GM23338 (cell line): ENCODE results near the gene PTPRN2. TPM values are rescaled to one million over a fixed set of nuclear protein-coding genes. Genes with fewer than 3 reads are reported as not detected.

Experiments used
- ATAC-seq: fragments of 200-7000 bp; cut with Tn5 transposase; 3 replicates; pipeline ENCODE4 v1.9.1; 2020
- DNase-seq: peaks from one replicate; pipeline ENCODE4 v3.0.0-alpha.2; 2015; ENCODE audit warnings: low spot score
- H2AFZ ChIP-seq: fragments of 200-600 bp; sonication (generic); 2 replicates; pipeline ENCODE4 v1.8.0; 2016; ENCODE audit warnings: antibody characterized with exemption, mild to moderate bottlenecking, moderate library complexity
- H3F3A ChIP-seq: fragments of 200-600 bp; sonication (generic); replicated peaks from 2 replicates; pipeline ENCODE4 v1.8.0; 2017; ENCODE audit warnings: antibody characterized with exemption, mixed run types, low read depth
- H3K27ac ChIP-seq: fragments of 200-600 bp; sonication (generic); 2 replicates; pipeline ENCODE4 v1.6.1; 2016; ENCODE audit warnings: low read depth
- H3K27me3 ChIP-seq: fragments of 200-600 bp; sonication (generic); 2 replicates; pipeline ENCODE4 v1.8.0; 2016; ENCODE audit warnings: mild to moderate bottlenecking, mixed run types, moderate library complexity; ENCODE audit not compliant: insufficient read depth
- H3K36me3 ChIP-seq: fragments of 200-600 bp; sonication (generic); 2 replicates; pipeline ENCODE4 v1.8.0; 2016; ENCODE audit warnings: mild to moderate bottlenecking; ENCODE audit not compliant: insufficient read depth
- H3K4me1 ChIP-seq: fragments of 200-600 bp; sonication (generic); 2 replicates; pipeline ENCODE4 v1.8.0; 2016; ENCODE audit warnings: mild to moderate bottlenecking, moderate library complexity; ENCODE audit not compliant: insufficient read depth
- H3K4me2 ChIP-seq: fragments of 200-600 bp; sonication (generic); 2 replicates; pipeline ENCODE4 v1.7.1; 2017; ENCODE audit warnings: mixed run types
- H3K4me3 ChIP-seq: fragments of 200-600 bp; sonication (generic); 2 replicates; pipeline ENCODE4 v1.6.1; 2016; ENCODE audit warnings: mixed run types
- H3K79me2 ChIP-seq: fragments of 200-600 bp; sonication (generic); replicated peaks from 2 replicates; pipeline ENCODE4 v1.8.0; 2017; ENCODE audit warnings: mild to moderate bottlenecking; ENCODE audit not compliant: insufficient read depth
- H3K9me2 ChIP-seq: fragments of 200-600 bp; sonication (generic); 2 replicates; pipeline ENCODE4 v1.8.0; 2017; ENCODE audit not compliant: insufficient read depth
- H4K20me1 ChIP-seq: fragments of 200-600 bp; sonication (generic); replicated peaks from 2 replicates; pipeline ENCODE4 v1.8.0; 2017; ENCODE audit warnings: mild to moderate bottlenecking; ENCODE audit not compliant: insufficient read depth
- H3K27ac Mint-ChIP-seq: 2 replicates; pipeline ENCODE4 v1.8.0; 2020; ENCODE audit warnings: inconsistent platforms, mild to moderate bottlenecking, moderate library complexity, mixed read lengths
- H3K27me3 Mint-ChIP-seq: 3 replicates; pipeline ENCODE4 v1.8.0; 2022; ENCODE audit warnings: low read depth, mild to moderate bottlenecking, moderate library complexity, mixed read lengths, inconsistent platforms; ENCODE audit not compliant: insufficient read depth, poor library complexity
- H3K36me3 Mint-ChIP-seq: 3 replicates; pipeline ENCODE4 v1.8.0; 2021; ENCODE audit warnings: low read depth, mild to moderate bottlenecking, inconsistent platforms, moderate library complexity, mixed read lengths
- H3K4me1 Mint-ChIP-seq: 3 replicates; pipeline ENCODE4 v1.8.0; 2020; ENCODE audit warnings: mild to moderate bottlenecking, inconsistent platforms, mixed read lengths
- H3K4me3 Mint-ChIP-seq: 3 replicates; pipeline ENCODE4 v1.8.0; 2021; ENCODE audit warnings: moderate library complexity, mild to moderate bottlenecking, inconsistent platforms, mixed read lengths
- H3K9me3 Mint-ChIP-seq: 3 replicates; pipeline ENCODE4 v1.8.0; 2020; ENCODE audit warnings: moderate library complexity, mild to moderate bottlenecking, inconsistent platforms, mixed read lengths
- CREB1 ChIP-seq: fragments of 250-450 bp; sonication (Bioruptor Pico); IDR thresholded peaks from 2 replicates; pipeline ENCODE4 v1.5.0; 2020; ENCODE audit warnings: low read depth, mild to moderate bottlenecking, moderate library complexity
- EZH2phosphoT487 ChIP-seq: fragments of 200-600 bp; sonication (generic); IDR thresholded peaks from one replicate; pipeline ENCODE4 v1.8.1; 2018; ENCODE audit warnings: antibody characterized with exemption; ENCODE audit not compliant: unreplicated experiment
- JUNB ChIP-seq: IDR thresholded peaks from one replicate; pipeline ENCODE4 v1.6.1; 2016; ENCODE audit warnings: antibody characterized with exemption; ENCODE audit not compliant: unreplicated experiment
- NANOG ChIP-seq: IDR thresholded peaks from 2 replicates; pipeline ENCODE4 v1.6.1; 2016; ENCODE audit warnings: antibody characterized with exemption, borderline replicate concordance
- STAT1 ChIP-seq: IDR thresholded peaks from one replicate; pipeline ENCODE4 v1.6.1; 2016; ENCODE audit warnings: antibody characterized with exemption; ENCODE audit not compliant: unreplicated experiment
- ZNF114 ChIP-seq: fragments of 250-450 bp; sonication (Bioruptor Pico); IDR thresholded peaks from 2 replicates; pipeline ENCODE4 v1.5.0; 2020; ENCODE audit warnings: mild to moderate bottlenecking, moderate library complexity
- ZNF462 ChIP-seq: fragments of 250-450 bp; sonication (Bioruptor Pico); IDR thresholded peaks from 2 replicates; pipeline ENCODE4 v1.5.0; 2020; ENCODE audit warnings: mild to moderate bottlenecking, moderate library complexity
- polyA plus RNA-seq: library from polyadenylated mRNA; unstranded; fragments of >200 nt; fragmentation: Nextera tagmentation; extraction: Ambion mirVana; gene quantifications from 2 replicates; pipeline ENCODE4 v1.2.1, GENCODE V29; 2016
- total RNA-seq: library from RNA; depleted of rRNA; stranded (reverse); fragments of >200 nt; shearing (Covaris generic); gene quantifications from 2 replicates; pipeline ENCODE4 v1.2.3, GENCODE V29; 2014
- TF ChIP-seq, protein P1 (sequence below), 2 experiments: fragments of 200-600 bp in 1 of 2; sonication (generic) in 1 of 2; conservative IDR thresholded peaks; 2 replicates each; pipeline versions ENCODE4 v1.5.1 to v1.6.1; 2016 to 2017; ENCODE audit warnings: antibody characterized with exemption in 2 of 2, low read depth in 2 of 2, mild to moderate bottlenecking in 2 of 2, moderate library complexity in 1 of 2
- TF ChIP-seq, protein P2 (sequence below): IDR thresholded peaks from one replicate; pipeline ENCODE4 v1.6.1; 2018; ENCODE audit warnings: antibody characterized with exemption; ENCODE audit not compliant: unreplicated experiment
- TF ChIP-seq, protein P3 (sequence below): IDR thresholded peaks from 2 replicates; pipeline ENCODE4 v1.6.1; 2016; ENCODE audit warnings: antibody characterized with exemption

Gene PTPRN2
- total and polyA plus RNA-seq, 2 experiments from 2014 or later = 0.87 to 4.0 TPM

GRCh38 chr7:157925383-157925875, 662.2 kb downstream of the PTPRN2 start (continued):
- TF ChIP-seq ZNF462 (CRISPR knock-in tag) (no peak), CREB1 (no peak), ZNF114 (CRISPR knock-in tag) (no peak), STAT1 (no peak), NANOG (no peak)

DNA sequence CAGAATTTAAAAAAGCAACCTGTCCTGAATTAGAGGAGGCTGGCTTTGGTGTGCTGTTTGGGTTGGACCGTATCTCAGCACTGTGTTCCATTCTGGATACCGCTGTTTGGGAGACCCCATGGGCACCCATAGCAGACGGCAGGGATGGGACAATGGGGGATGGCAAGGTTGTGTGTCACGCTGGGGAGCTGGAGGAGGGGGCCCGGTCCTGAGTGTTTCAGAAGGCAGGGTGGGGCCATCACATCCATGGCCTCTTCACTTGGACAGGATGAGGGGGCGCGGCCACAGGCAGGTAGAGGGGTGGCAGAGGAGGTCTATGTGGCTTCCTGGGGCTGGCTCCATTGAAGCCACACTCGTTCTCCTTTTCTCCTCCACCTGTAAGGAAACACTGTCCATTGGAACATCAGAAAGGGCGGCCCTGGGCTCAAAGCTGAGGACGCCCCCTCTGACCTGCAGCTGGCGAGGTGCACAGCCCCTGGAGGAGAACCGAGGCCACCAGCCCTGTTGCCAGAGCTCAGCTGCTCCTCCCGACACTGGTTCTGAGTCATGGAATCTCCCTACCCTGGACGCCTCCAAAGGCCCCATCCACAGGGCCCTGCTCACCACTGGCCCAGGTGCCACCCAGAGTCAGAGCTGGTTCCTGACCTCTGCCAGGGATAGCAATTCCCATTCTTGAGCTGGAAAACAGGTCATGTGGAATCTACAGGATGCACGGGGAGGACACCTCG, 663.6 kb downstream of the PTPRN2 start:
- H3K4me3 ChIP-seq = no peak overlapping the region
- H2AFZ ChIP-seq = no peak overlapping the region
- no peaks in the 10 kb centered on the region for H3F3A ChIP-seq
- H3K4me1 ChIP-seq = no peaks in the 10 kb centered on the region
- no peaks in the 10 kb centered on the region for H3K9me2 ChIP-seq
- Mint-ChIP-seq H3K9me3 (peaks cover 88% of the 10 kb centered on the region), H3K36me3 (peaks cover 40% of the 10 kb centered on the region), H3K4me3 (no peak overlapping the region), H3K4me1 (no peaks in the 10 kb centered on the region), H3K27ac (no peak overlapping the region), H3K27me3 (peaks cover 2% of the 10 kb centered on the region)
- no peaks in the 10 kb centered on the region for H3K79me2 ChIP-seq
- ATAC-seq (no peak), DNase-seq (no peak)
- no peak overlapping the region for H3K27ac ChIP-seq
- H3K4me2 ChIP-seq = no peak overlapping the region
- TF ChIP-seq, protein P1, sequence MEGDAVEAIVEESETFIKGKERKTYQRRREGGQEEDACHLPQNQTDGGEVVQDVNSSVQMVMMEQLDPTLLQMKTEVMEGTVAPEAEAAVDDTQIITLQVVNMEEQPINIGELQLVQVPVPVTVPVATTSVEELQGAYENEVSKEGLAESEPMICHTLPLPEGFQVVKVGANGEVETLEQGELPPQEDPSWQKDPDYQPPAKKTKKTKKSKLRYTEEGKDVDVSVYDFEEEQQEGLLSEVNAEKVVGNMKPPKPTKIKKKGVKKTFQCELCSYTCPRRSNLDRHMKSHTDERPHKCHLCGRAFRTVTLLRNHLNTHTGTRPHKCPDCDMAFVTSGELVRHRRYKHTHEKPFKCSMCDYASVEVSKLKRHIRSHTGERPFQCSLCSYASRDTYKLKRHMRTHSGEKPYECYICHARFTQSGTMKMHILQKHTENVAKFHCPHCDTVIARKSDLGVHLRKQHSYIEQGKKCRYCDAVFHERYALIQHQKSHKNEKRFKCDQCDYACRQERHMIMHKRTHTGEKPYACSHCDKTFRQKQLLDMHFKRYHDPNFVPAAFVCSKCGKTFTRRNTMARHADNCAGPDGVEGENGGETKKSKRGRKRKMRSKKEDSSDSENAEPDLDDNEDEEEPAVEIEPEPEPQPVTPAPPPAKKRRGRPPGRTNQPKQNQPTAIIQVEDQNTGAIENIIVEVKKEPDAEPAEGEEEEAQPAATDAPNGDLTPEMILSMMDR (conservative IDR thresholded peaks at IDR 0.05; ENCODE audit: low read depth in 2 of 2) = no peak
- no peak for TF ChIP-seq EZH2phosphoT487
- TF ChIP-seq, protein P2, sequence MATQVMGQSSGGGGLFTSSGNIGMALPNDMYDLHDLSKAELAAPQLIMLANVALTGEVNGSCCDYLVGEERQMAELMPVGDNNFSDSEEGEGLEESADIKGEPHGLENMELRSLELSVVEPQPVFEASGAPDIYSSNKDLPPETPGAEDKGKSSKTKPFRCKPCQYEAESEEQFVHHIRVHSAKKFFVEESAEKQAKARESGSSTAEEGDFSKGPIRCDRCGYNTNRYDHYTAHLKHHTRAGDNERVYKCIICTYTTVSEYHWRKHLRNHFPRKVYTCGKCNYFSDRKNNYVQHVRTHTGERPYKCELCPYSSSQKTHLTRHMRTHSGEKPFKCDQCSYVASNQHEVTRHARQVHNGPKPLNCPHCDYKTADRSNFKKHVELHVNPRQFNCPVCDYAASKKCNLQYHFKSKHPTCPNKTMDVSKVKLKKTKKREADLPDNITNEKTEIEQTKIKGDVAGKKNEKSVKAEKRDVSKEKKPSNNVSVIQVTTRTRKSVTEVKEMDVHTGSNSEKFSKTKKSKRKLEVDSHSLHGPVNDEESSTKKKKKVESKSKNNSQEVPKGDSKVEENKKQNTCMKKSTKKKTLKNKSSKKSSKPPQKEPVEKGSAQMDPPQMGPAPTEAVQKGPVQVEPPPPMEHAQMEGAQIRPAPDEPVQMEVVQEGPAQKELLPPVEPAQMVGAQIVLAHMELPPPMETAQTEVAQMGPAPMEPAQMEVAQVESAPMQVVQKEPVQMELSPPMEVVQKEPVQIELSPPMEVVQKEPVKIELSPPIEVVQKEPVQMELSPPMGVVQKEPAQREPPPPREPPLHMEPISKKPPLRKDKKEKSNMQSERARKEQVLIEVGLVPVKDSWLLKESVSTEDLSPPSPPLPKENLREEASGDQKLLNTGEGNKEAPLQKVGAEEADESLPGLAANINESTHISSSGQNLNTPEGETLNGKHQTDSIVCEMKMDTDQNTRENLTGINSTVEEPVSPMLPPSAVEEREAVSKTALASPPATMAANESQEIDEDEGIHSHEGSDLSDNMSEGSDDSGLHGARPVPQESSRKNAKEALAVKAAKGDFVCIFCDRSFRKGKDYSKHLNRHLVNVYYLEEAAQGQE = no peak
- TF ChIP-seq CREB1 = no peak
- TF ChIP-seq, protein P3, sequence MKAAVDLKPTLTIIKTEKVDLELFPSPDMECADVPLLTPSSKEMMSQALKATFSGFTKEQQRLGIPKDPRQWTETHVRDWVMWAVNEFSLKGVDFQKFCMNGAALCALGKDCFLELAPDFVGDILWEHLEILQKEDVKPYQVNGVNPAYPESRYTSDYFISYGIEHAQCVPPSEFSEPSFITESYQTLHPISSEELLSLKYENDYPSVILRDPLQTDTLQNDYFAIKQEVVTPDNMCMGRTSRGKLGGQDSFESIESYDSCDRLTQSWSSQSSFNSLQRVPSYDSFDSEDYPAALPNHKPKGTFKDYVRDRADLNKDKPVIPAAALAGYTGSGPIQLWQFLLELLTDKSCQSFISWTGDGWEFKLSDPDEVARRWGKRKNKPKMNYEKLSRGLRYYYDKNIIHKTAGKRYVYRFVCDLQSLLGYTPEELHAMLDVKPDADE = no peak
- TF ChIP-seq JUNB = no peak
- H3K27me3 ChIP-seq = no peaks in the 10 kb centered on the region
- no peaks in the 10 kb centered on the region for H4K20me1 ChIP-seq
- peaks cover 2% of the 10 kb centered on the region for H3K36me3 ChIP-seq
